ENCODE data around the gene HIRA. TPM values are rescaled to one million over a fixed set of nuclear protein-coding genes. Genes with fewer than 3 reads are reported as not detected.

HIRA gene
- total and polyA plus RNA-seq, 2 of the 8 experiments (the other 6 are each of a cell fraction or from before 2014, with no cell fraction given), result 34.9 to 67.2 TPM

GRCh38 chr22:19358703-19359553 lies 72.6 kb downstream of the HIRA start:
- no peak overlapping the region for H4K91ac ChIP-seq (replicated peaks; ENCODE audit: insufficient read length, low read length)
- WGBS, 2 experiments (ENCODE audit: extremely low coverage in 1 of 2, insufficient coverage in 1 of 2, insufficient read length in 1 of 2, insufficient replicate concordance in 2 of 2, low coverage in 1 of 2, low lambda C conversion rate in 2 of 2, missing lambda C conversion rate in 1 of 2), result 88% methylated on average over 13 of the region's 13 CpGs; no CpG with 5 or more reads in 1 of the 2 experiments
- no peak overlapping the region for H3K27ac ChIP-seq (ENCODE audit: low read depth, low read length)
- FAIRE-seq (no peak), DNase-seq (ENCODE audit: low read depth in 1 of 2, low spot score in 2 of 2) (no peak)
- H2AFZ ChIP-seq (ENCODE audit: low read length), result no peak overlapping the region
- no peak overlapping the region for H2BK20ac ChIP-seq (ENCODE audit: low read length)
- no peak overlapping the region for H3K4me2 ChIP-seq (ENCODE audit: insufficient read depth in 1 of 2, low read depth in 2 of 2, low read length in 2 of 2)
- H3K9me3 ChIP-seq (ENCODE audit: insufficient read depth in 2 of 2, low read depth in 1 of 2, low read length in 1 of 2), result no peaks in the 10 kb centered on the region
- H3K4me1 ChIP-seq (replicated peaks in 1 of 4; ENCODE audit: control insufficient read depth in 3 of 4, insufficient read depth in 4 of 4, low read length in 3 of 4), result no peaks in the 10 kb centered on the region
- no peaks in the 10 kb centered on the region for H3K23me2 ChIP-seq (ENCODE audit: low read depth, low read length)
- no peak overlapping the region for H3K4me3 ChIP-seq (ENCODE audit: extremely low read depth in 1 of 4, insufficient read depth in 2 of 4, low read depth in 3 of 4, low read length in 4 of 4)
- H2BK15ac ChIP-seq (ENCODE audit: low read length), result no peak overlapping the region
- H3K18ac ChIP-seq (ENCODE audit: extremely low read depth, low read length), result no peak overlapping the region
- H2BK12ac ChIP-seq (ENCODE audit: low read depth, low read length), result no peak overlapping the region
- no peaks in the 10 kb centered on the region; the same call in 1 of the 2 replicates for H3K79me1 ChIP-seq (ENCODE audit: low read depth, low read length)
- no peaks in the 10 kb centered on the region for H3K79me2 ChIP-seq (ENCODE audit: control insufficient read depth in 1 of 2, insufficient read depth in 2 of 2, low read length in 2 of 2)
- no peak overlapping the region for H2BK120ac ChIP-seq (replicated peaks; ENCODE audit: low read depth, low read length)
- no peak overlapping the region for H3K14ac ChIP-seq (ENCODE audit: insufficient read length)
- H4K20me1 ChIP-seq (replicated peaks in 1 of 2; ENCODE audit: control insufficient read depth in 1 of 2, insufficient read depth in 2 of 2, low read length in 2 of 2), result peaks cover 5 to 13% of the 10 kb centered on the region in 2 experiments
- POLR2A ChIA-PET (ENCODE audit: partially characterized antibody), result interaction anchor here (0.7 kb wide), 1 partner anchor 21 kb away, joined by 3 read pairs; no protein-coding TSS in a partner anchor
- H4K5ac ChIP-seq (ENCODE audit: insufficient read length, low read depth, low read length), result no peak overlapping the region
- no peak overlapping the region for H3K4ac ChIP-seq (replicated peaks; ENCODE audit: insufficient read length, low read depth, low read length)
- no peak overlapping the region for H2AK5ac ChIP-seq (ENCODE audit: low read depth, low read length)
- H3K9ac ChIP-seq (replicated peaks in 1 of 4; ENCODE audit: extremely low read depth in 1 of 4, low read depth in 3 of 4, low read length in 3 of 4), result no peak overlapping the region
- H3K23ac ChIP-seq (ENCODE audit: insufficient read length), result no peak overlapping the region
- no peak overlapping the region for H3K56ac ChIP-seq (replicated peaks; ENCODE audit: insufficient read length, low read depth, low read length)
- peaks cover 29 to 55% (median 46%) of the 10 kb centered on the region in 4 experiments for H3K36me3 ChIP-seq (ENCODE audit: control insufficient read depth in 2 of 4, insufficient read depth in 4 of 4, low read length in 3 of 4)
- H3K27me3 ChIP-seq (replicated peaks in 1 of 4; ENCODE audit: control insufficient read depth in 3 of 4, extremely low read depth in 1 of 4, insufficient read depth in 3 of 4, low read length in 3 of 4), result no peaks in the 10 kb centered on the region
- no peak overlapping the region for H2BK5ac ChIP-seq (ENCODE audit: low read depth, low read length)
- no peak overlapping the region for H4K8ac ChIP-seq (ENCODE audit: extremely low read depth, insufficient read depth, low read length)
- CTCF ChIA-PET (ENCODE audit: partially characterized antibody), result interaction anchor here (0.9 to 1.8 kb wide), 2 partner anchors 59 to 144 kb away, joined by 3 to 5 read pairs; no protein-coding TSS in a partner anchor
- TF ChIP-seq JUND (IDR thresholded peaks at IDR 0.05; ENCODE audit: low read length) (no peak), TEAD4 (IDR thresholded peaks at IDR 0.05; ENCODE audit: low read depth, low read length) (no peak), SP1 (IDR thresholded peaks at IDR 0.05; ENCODE audit: low read depth, low read length) (no peak), POU5F1 (IDR thresholded peaks at IDR 0.05; ENCODE audit: low read depth, low read length) (no peak), CBX5 (IDR thresholded peaks at IDR 0.05; ENCODE audit: low read depth, low read length) (no peak), RAD21 (IDR thresholded peaks at IDR 0.05 in 1 of 2, conservative IDR thresholded peaks at IDR 0.05 in 1 of 2; ENCODE audit: low read depth in 2 of 2, low read length in 2 of 2) (no peak), NANOG (IDR thresholded peaks at IDR 0.05; ENCODE audit: insufficient read depth, low read depth, low read length, poor library complexity, severe bottlenecking) (no peak), ZNF274 (IDR thresholded peaks at IDR 0.05; ENCODE audit: borderline replicate concordance, extremely low read depth, low read length) (no peak), KDM4A (IDR thresholded peaks at IDR 0.05; ENCODE audit: low read depth, low read length, severe bottlenecking) (no peak), SP4 (IDR thresholded peaks at IDR 0.05; ENCODE audit: low read length) (no peak)
